LHCN-M2 (cell line): ENCODE data around the gene GADL1. TPM values are rescaled to one million over a fixed set of nuclear protein-coding genes. Genes with fewer than 3 reads are reported as not detected.
A peak's percentile ranks its signal among the peaks of the same experiment; 100 is the strongest.

ENCODE experiments used
- DNase-seq: peaks from one replicate; pipeline ENCODE4 v3.0.0-alpha.2; 2012; ENCODE audit warnings: low read depth
- total RNA-seq: library from RNA; depleted of rRNA; stranded (reverse); fragments of >200 nt; gene quantifications from 2 replicates; pipeline ENCODE4 v1.2.3, GENCODE V29; 2014

Gene GADL1
- total RNA-seq, 1 experiment from 2014 or later = 0.06 TPM

DNA sequence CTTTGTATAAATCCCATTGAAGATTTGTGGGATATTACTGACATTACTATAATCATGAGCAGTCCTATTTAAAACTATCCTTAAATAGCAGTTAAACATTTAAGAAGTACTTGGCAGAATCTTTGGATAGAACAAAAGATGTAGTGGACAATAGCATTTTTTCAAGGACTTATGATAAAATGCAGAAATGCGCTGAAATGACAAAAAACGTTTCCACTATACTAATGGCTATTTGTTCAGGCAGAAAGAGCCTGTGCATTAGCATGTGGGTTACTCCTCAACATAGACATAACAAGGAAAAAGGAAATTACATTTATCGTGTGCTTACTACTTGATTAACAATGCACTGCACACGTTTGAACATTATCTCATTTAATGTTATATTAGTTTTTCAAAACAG, 80.7 kb downstream of the GADL1 start:
- DNase-seq = no peak

DNA sequence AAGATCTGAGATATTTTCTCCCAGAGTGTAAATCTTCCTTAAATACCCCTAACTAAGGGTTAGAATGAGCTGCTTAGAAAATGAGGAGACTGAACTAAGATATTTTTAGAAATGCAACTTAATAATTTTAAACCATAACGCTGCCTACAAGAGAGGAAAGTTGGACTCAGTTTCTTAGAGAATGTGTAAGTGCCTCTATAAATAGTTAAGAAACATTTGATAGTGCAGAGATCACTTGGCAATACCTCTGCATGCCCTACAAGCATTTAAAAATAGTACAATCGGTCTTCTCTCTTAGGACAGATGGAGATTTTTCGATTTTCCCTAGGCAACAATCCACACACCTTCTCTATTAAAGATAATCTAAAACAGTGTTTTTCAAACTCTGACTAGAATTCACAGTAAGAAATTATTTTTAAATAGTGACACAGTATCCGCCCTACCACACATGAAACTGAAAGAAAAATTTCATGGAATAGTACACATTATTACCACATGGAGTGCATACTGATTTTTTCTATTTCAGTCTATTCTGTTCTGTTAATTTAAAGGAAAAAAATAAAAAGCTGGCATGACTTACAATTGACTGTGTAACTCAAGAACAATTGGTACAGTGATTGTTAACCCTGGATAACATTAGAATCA, 83.2 kb downstream of the GADL1 start:
- no peak for DNase-seq

GRCh38 chr3:30810625-30811024, 83.8 kb downstream of the GADL1 start:
- no peak for DNase-seq

DNA sequence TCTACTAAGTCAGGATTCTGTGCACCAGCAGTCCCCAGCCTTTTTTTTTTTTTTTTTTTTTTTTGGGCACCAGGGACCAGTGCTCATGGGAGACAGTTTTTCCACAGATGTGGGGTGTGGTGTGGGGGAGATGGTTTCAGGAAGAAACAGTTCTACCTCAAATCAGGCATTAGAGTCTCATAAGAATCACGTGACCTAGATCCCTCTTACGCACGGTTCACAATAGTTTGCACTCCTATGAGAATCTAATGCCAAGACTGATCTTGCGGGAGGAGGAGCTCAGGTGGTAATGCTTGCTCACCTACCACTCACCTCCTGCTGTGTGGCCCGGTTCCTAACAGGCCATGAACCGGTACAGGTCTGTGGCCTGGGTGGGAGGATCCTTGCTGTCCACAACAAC, 88.8 kb downstream of the GADL1 start:
- no peak for DNase-seq

DNA sequence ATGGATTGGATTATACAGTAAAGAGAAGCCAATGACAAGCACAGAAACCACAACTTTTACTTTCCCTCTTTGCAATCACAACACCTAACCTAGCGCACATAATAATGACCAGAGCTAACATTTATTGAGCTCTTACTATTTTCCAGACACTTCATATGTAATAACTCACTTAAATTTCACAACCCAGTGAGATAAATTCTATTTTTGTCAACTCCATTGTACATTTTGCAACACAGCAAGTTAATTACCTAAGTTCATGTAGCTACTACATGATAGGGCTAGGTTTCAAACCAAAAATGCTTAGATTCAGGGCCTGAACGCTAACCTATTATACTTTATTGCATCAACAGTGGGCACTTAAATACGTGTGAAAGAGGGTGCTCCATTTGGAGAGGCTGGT, 89.5 kb downstream of the GADL1 start:
- no peak for DNase-seq

DNA sequence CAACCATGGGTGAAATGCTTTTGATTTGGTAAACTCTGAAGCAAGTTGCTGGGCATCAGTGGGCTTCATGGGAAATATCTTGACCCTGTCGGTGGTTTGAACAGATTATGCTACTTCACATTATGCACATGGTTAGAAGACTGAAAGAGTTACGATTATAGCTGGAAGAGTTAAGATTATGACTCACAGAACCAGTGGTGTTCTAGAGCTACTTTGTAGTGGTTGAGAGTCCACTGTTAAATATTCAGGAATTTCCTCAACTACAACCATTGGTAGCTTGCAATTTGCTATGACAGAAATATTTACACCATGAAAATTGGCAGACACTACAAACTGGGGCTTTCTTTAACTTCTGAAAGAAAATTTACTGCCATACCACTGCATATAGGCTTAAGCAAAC, 99.3 kb downstream of the GADL1 start:
- no peak for DNase-seq

- DNase-seq = no peak
Observed at GRCh38 chr3:30793740-30794139, 100.7 kb downstream of the GADL1 start.

GRCh38 chr3:30790150-30790549, 104.3 kb downstream of the GADL1 start:
- DNase-seq = no peak

- DNase-seq = no peak
Observed at GRCh38 chr3:30786365-30786764, 108.1 kb downstream of the GADL1 start.

DNA sequence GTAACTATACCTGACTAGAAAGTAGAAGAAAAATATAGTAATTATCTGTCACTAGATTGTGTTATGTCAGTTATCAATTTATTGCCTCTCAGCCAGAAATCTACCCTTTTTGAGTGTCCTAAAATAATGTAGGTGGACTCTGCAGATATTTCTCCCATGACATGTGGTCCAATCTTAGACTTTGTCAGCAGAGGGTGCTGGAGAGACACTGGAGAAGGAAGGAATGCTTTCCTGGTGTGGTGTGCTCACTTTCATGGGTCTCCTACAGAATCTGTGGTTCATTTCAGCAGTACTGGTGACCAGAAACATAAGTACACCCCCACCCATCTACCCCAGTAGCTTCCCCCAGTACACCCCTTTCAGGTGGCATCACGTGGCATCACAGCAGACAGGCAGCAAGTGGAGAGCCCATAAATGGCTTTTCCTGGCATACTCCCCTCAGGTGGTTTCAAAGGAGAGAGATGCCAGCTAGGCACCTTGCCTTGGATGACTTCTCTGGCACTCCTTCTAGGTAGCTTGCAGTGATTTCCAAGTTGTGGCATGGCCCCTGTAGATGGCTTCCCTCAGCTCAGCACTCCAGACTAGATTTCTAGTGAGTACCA, 114.7 kb downstream of the GADL1 start:
- peak; percentile 22 for DNase-seq

DNA sequence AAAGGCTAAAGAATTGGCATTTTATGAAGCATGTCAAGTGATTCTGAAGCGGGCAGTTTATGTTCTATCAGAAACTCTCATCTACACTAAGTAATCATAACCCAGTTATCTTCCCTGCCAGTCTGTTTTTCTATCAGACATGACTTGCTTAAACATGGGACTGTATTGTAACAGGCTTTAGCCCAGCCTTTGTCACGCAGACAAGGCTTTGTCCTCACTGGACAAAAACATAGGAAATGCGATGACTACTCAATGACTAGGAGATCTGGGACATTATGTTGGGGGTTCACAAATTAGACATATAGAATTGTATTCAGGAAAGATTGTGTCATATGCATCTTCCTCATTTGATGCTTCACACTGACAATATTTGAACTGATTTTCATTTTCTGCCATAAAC, 115.5 kb downstream of the GADL1 start:
- DNase-seq = no peak

GRCh38 chr3:30777426-30778113, 116.9 kb downstream of the GADL1 start:
- DNase-seq = no peak

DNA sequence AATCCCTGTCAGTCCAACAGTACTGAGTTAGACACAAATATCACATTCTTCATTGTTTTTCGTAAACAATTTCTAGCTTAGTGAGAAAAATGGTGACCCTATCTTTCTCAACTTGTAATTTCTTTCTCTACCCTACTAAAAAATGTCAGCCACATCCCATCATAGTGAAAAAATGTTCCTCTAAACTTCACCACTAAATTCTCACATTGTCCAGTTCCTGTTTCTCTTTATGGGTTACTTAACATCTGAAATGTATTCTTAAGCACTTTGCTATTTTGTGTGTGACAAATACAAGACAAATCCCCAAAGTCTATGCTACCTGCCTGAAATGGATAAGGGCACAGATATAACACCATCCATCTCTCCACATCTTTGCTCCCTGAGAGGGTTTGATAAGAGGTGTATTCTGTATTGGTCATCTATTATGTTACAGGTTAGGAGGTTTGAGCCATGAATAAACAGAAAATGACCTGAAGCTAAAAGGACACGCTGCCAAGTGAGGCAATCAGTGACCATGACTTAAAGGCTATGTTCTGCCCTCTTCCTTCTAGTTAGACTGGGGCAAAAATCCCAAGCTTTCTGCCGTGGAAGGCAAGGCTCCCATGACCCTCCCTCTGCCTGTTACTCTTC, 118.2 kb downstream of the GADL1 start:
- DNase-seq = no peak

DNA sequence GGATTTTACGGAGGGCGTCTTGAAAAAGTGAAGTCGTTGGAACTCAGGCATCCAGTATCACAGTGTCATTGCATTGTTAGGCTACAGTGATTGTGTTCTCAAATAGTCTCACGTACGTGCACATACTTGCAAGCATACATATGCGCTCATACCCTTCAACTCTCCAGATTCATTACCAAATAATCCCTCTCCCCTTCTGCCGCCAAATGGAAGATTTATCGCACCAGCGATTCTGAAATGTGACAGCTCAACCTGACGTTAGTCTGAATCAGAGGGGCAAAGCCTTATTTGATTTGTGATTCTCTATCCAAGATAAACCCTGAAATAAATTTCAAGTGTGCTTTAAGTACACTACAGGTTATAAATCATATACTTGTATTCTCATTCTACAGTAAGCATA, 119.4 kb downstream of the GADL1 start:
- DNase-seq = no peak

GRCh38 chr3:30774062-30774461, 120.4 kb downstream of the GADL1 start:
- DNase-seq = no peak

- peak; percentile 95 for DNase-seq
Observed at GRCh38 chr3:30770387-30770786, 124.1 kb downstream of the GADL1 start.

- DNase-seq = peak; percentile 66
Observed at GRCh38 chr3:30768703-30769550, 125.5 kb downstream of the GADL1 start.

GRCh38 chr3:30768046-30768445, 126.4 kb downstream of the GADL1 start:
- DNase-seq = no peak

GRCh38 chr3:30766522-30766921, 127.9 kb downstream of the GADL1 start:
- DNase-seq = no peak

DNA sequence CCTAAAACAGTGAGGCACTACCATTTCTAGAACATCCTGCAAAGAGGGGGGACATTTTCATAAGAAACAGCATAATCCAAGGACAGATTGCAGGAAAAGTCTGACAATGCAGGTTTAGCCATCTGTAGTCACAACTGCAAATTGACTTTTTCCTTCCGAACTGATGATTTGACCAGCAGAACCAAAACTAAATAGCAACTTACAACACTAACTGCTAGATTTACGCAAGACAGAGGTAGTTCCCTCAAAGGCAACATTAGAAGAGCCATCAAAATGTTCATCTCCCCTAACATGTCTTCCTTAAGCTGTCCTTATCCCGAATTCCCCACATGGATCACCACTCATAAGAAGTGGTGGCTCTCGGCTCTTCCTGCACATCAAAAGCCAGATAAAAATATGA, 129.6 kb downstream of the GADL1 start:
- no peak for DNase-seq

DNA sequence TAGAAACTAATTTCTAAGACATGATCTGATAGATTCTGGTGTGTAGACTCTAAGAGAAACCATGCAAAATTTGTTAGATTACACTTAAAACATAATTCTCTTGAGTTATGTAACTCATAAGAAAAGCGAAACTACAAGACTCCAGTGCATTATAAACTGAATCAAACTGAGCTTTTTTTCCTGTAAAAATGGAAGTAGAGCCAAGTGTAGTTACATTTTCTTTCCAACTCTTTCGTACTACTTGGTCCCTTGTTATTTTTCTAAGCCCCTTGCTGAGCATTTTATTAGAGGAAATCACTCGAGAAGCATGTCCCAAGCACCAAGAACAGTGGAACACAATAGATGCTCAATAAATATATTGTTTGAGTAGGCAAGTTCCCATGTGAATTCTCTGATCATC, 130.2 kb downstream of the GADL1 start:
- DNase-seq = no peak

DNA sequence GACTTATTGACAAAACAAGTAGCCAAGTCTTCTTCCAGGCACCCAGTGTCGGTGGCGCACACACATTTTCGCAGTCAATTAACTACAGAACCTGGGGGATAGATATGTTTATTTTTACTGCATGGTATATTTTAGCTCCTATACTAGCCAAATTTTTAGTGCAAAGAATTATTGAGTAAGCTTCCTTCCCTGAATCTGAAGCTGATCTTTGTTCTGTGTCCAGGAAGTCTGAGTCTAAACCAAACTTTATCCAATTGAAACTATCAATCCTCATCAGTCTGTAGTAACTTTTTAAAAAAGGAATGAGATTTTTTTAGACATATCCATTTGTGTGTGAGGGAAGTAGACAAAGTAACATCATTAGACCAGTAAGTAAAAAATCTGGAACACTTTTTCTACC, 133.1 kb downstream of the GADL1 start:
- no peak for DNase-seq
